NCI-H510A treated with DMSO at 0.1 percent for 48 hours (cell line): ENCODE data around the gene IGFN1.
"Not testable (repeated sequence)": the region's sequence is repeated elsewhere in the genome, so short reads cannot be mapped to it uniquely, and the experiment has no call there.

Source experiments
- DNase-seq: peaks from one replicate; lab custom pipeline; 2025; lab: John Stamatoyannopoulos, UW

IGFN1 gene

GRCh38 chr1:201190624-201191051, at the start of gene IGFN1:
IGFN1 (plus strand) TSS chr1:201190824; CDS start chr1:201193294, 2,470 bp downstream.
- peak; percentile 86 for DNase-seq

- DNase-seq, result no peak
Observed at GRCh38 chr1:201140941-201141260, 49.7 kb upstream of the IGFN1 start.

- no peak for DNase-seq
Observed at GRCh38 chr1:201141418-201141817, 49.2 kb upstream of the IGFN1 start.

- DNase-seq, result no peak
Observed at GRCh38 chr1:201142011-201142848, 48.4 kb upstream of the IGFN1 start.

GRCh38 chr1:201142849-201143725, 47.5 kb upstream of the IGFN1 start:
- no peak for DNase-seq

GRCh38 chr1:201143726-201144635, 46.6 kb upstream of the IGFN1 start:
- DNase-seq, result no peak

GRCh38 chr1:201144701-201145100, 45.9 kb upstream of the IGFN1 start:
- DNase-seq, result no peak

- DNase-seq, result no peak
Observed at GRCh38 chr1:201145132-201145531, 45.5 kb upstream of the IGFN1 start.

- no peak for DNase-seq
Observed at GRCh38 chr1:201145816-201146215, 44.8 kb upstream of the IGFN1 start.

GRCh38 chr1:201146626-201147390, 43.8 kb upstream of the IGFN1 start:
- DNase-seq, result no peak

- no peak for DNase-seq
Observed at GRCh38 chr1:201147396-201148015, 43.1 kb upstream of the IGFN1 start.

- peak; percentile 16 for DNase-seq
Observed at GRCh38 chr1:201149400-201149799, 41.2 kb upstream of the IGFN1 start.

- DNase-seq, result peak; percentile 49
Observed at GRCh38 chr1:201153474-201154388, 36.9 kb upstream of the IGFN1 start.

GRCh38 chr1:201154389-201155165, 36.0 kb upstream of the IGFN1 start, which contains the start of gene TMEM9:
TMEM9 (minus strand) TSS chr1:201154474; CDS start chr1:201153923, 551 bp downstream.
- peak; percentile 89 for DNase-seq

GRCh38 chr1:201155354-201155753, 35.3 kb upstream of the IGFN1 start:
- no peak for DNase-seq

- no peak for DNase-seq
Observed at GRCh38 chr1:201156346-201156745, 34.3 kb upstream of the IGFN1 start.

- no peak for DNase-seq
Observed at GRCh38 chr1:201156819-201157218, 33.8 kb upstream of the IGFN1 start.

GRCh38 chr1:201157949-201158348, 32.7 kb upstream of the IGFN1 start:
- no peak for DNase-seq

- DNase-seq, result not testable (repeated sequence)
Observed at GRCh38 chr1:201163036-201163435, 27.6 kb upstream of the IGFN1 start.
